NOMO-1 treated with dmso at 0.1 percent for 144 hours (cell line): Measurements from ENCODE around the gene SYT15B.
"Not testable (repeated sequence)": the region's sequence is repeated elsewhere in the genome, so short reads cannot be mapped to it uniquely, and the experiment has no call there.

Source experiments
- DNase-seq: peaks from one replicate; lab custom pipeline; 2025; ENCODE audit not compliant: unreplicated experiment; lab: John Stamatoyannopoulos, UW

The SYT15B gene

DNA sequence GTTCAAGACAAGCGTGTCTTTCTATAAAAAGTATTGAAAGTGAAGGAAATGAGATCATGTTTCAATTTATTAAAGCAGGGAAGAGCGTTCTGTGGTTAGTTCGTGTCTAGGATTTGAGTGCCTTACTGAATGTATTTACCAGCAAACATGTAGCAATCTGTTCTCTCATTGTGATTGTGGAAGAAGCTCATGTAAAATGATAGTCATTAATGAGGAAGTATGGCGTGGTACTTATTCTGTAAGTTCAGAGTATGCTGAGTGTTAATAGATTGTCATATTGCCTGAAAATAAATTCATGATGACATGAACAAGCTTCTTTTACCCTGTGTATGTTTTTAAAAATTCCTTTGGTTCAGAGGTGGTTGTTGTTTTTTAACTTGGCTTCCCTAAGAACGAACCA lies 32.5 kb downstream of the SYT15B start:
- DNase-seq: not testable (repeated sequence)

DNA sequence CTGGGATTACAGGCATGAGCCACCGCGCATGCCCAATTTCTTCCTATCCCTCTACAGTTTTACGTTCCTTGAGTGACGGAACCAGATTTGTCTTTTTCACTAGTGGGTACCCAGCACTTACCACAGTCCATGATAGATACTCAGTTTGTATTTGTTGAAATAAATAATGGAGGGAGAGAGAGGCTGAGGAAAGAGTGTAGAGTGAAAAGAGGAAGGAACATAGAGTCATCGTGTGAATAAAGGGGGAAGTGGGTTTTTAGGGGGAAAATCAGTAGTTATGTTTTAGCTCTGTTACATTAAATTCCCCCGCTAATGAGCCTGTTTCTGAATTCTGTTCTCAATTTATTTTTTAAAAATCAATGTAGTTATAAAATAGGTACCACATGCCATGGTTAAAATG lies 37.7 kb downstream of the SYT15B start:
- DNase-seq: not testable (repeated sequence)

DNA sequence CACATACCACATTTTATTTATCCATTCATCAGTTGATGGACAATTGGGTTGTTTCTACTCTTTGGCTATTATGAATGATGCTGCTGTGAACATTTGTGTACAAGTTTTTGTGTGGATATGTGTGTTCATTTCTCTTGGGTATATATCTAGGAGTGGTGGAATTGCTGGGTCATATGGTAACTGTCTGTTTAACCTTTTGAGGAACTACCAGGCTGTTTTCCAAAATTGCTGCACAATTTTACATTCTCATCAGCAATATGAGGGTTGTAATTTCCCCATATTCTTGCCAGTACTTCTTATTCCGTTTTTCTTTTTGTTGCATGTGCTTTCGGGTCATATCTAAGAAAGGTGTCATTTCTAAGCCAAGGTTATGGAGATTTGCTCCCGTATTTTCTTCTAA lies 38.3 kb downstream of the SYT15B start:
- not testable (repeated sequence) for DNase-seq

DNA sequence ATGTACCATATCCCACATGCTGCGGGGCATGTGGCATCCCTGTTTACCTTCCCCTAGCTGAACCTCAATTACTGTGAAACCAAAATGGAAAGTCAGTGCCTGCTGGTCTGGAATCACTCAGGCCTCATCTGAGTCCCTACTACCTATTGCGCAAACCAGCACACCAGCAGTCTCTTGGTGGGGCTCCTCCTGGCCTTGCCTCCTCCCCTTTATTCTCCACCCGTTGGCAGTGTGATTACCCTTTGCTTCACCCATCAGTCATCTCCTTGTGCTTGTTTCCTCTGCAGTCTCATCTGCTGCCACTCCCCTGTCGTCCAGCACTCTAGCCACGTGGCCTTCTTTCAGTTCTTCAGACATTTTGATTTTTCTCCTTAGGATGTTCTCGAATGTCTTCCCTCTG lies 39.3 kb downstream of the SYT15B start:
- not testable (repeated sequence) for DNase-seq

DNA sequence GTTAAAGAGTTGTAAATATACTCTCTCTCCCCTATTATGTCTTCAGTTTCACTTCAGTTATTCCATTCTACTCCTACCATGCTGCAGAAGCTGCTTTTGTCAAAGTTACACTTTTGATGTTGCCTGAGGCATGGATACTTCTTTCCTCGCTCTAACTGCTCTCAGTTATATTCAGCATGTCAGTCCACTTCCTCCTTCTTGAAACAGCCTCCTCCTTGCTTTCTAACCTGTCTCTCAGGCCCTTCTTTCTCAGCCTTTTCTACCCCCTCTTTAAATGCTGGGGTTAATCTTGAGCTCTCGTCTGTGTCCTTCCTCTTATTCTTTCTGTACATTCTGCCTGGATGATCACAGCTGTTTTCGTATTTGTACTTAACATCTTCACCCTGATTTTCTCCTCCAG lies 40.0 kb downstream of the SYT15B start:
- not testable (repeated sequence) for DNase-seq

DNA sequence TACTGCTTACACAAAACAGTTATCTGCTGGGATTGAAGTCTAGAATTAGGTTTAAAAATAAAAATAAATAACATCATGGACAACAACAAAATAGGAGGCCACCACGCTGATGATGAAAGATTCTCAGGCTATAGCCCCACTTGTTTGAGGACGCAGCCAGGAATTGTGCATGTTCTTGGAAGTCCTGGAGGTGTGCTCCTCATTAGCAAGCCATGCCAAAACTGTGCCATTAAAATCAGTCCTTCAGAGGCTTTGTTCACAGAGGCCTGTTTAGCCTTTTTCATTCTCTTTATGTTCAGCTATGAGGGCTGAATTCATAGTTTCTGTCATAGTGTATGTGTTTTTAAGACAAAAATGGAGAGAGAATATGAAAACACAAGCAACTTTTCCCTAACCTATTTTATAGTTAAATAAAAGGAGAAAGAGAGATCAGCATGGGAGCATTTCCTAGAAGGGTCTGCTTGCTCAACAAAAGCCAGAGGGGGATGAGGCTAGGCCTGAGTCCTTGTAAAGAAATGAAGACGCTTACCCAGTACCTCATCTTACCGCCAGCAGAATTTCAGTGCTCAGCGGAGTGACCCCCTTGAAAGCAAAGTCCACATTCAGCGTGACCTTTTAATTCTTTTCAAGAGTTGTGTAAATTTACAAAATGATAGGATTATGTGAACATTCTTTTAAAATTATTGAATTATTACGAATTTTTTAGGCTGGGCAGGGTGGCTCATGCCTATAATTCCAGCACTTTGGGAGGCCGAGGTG lies 46.2 kb downstream of the SYT15B start:
- DNase-seq: not testable (repeated sequence)
